Body of pancreas (tissue), 4 donors: ENCODE results near the gene NOB1.
A peak's percentile ranks its signal among the peaks of the same experiment; 100 is the strongest.

Source experiments
- CTCF ChIP-seq, 7 experiments: fragments of 450-650 bp in 4 of 7; fragments of 200-600 bp in 3 of 7; sonication (generic) in 3 of 7; IDR thresholded peaks; one replicate each; pipeline ENCODE4 v1.5.1; 2016 to 2019; ENCODE audit warnings: antibody characterized with exemption in 7 of 7
- POLR2A ChIP-seq, 3 donors: fragments of 450-650 bp; IDR thresholded peaks; one replicate each; pipeline ENCODE4 v1.6.1; 2016; ENCODE audit warnings: antibody characterized with exemption in 3 of 3, mild to moderate bottlenecking in 2 of 3

DNA sequence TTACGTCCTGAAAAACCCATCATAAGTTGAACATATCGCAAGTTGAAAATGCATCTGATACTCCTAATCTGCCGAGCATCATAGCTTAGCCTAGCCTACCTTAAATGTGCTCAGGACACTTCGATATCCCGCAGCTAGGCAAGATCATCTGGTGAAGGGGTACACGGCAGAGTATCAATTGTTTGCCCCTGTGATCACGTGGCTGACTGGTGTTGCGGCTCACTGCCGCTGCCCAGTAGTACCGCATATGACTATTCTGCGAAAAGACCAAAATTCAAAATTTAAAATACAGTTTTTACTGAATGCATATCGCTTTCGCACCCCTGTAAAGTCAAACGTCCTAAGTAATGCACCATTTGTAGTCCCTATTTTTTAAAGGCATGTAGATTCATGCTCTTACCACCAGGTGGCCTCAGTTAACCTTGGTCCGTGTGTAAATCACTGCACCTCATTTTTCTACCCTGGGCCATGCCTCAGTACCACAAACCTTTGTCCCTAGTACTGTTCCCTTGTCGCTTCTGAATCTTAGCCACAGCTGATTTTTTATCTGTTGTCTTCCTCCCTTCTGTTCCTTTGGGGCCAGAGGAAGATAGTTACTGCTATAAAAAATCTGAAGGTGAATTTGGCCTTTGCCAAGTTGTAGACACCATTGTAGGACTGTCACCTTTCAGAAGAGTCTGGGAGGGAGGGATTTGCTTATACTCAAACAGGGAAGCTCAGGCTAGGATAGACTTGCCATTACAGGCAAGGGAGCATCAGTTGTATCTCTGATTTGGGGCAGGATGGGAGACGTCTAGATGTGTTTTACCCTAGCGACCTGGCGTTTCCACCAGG, 41.8 kb upstream of the NOB1 start:
- TF ChIP-seq CTCF (IDR thresholded peaks at IDR 0.05): peak; percentile 66 to 94 (median 90)
- no peak for TF ChIP-seq POLR2A (IDR thresholded peaks at IDR 0.05)
